GM12892 (cell line): ENCODE measurements around the gene ANKRD53.

Source experiments
- POLR2A ChIP-seq: IDR thresholded peaks from 2 replicates; pipeline ENCODE4 v1.6.1; 2011; ENCODE audit warnings: low read depth, low read length, control low read depth
- POLR2AphosphoS5 ChIP-seq: IDR thresholded peaks from 2 replicates; pipeline ENCODE4 v1.6.1; 2011; ENCODE audit warnings: low read depth, low read length, control low read depth
- TAF1 ChIP-seq: IDR thresholded peaks from 2 replicates; pipeline ENCODE4 v1.6.1; 2011; ENCODE audit warnings: low read depth, mild to moderate bottlenecking, control low read depth, low read length, borderline replicate concordance

- TF ChIP-seq TAF1 (no peak), POLR2A (no peak), POLR2AphosphoS5 (no peak)
Observed at GRCh38 chr2:70988151-70988550, 9.7 kb downstream of the ANKRD53 start.
